Upper lobe of left lung (tissue), 4 donors: ENCODE measurements around the gene MARCO.

Experiments
- EP300 ChIP-seq, 4 donors: sonication (generic); formaldehyde crosslinking; IDR thresholded peaks; one replicate each; pipeline ENCODE4 v1.5.1; 2017; ENCODE audit warnings: antibody characterized with exemption in 4 of 4, control low read depth in 2 of 4
- POLR2A ChIP-seq, 4 donors: fragments of 450-650 bp; IDR thresholded peaks; one replicate each; pipeline ENCODE4 v1.5.1; 2016 to 2017; ENCODE audit warnings: antibody characterized with exemption in 4 of 4, mild to moderate bottlenecking in 2 of 4
- POLR2AphosphoS5 ChIP-seq, 2 donors: sonication (generic); formaldehyde crosslinking; IDR thresholded peaks; one replicate each; pipeline ENCODE4 v1.5.1; 2017; ENCODE audit warnings: antibody characterized with exemption in 2 of 2
- TF ChIP-seq, protein P1 (sequence below), 6 experiments: fragments of 450-650 bp in 4 of 6; fragments of 200-600 bp in 2 of 6; sonication (generic) in 2 of 6; IDR thresholded peaks; one replicate each; pipeline ENCODE4 v1.5.1; 2016 to 2019; ENCODE audit warnings: antibody characterized with exemption in 6 of 6

DNA sequence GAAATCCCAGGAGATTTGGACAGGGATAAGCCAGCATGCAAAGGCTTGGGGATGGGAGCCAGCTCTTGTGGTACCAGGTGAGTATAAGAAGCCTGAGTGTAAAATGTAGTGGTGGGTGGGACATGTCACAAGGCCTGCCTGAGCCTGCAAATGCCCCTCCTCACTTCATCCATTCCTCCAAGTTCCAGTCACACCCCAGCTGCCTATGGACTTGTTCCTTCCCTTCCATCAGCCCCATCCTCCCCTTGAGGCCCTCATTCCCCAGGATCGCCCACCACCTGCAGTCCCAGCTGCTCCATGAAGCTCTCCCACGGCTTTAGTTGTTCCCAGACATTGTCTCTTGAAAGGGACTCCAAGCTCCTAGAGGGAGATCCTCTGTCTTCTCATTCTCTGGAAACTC, 81.5 kb downstream of the MARCO start:
- TF ChIP-seq, protein P1, sequence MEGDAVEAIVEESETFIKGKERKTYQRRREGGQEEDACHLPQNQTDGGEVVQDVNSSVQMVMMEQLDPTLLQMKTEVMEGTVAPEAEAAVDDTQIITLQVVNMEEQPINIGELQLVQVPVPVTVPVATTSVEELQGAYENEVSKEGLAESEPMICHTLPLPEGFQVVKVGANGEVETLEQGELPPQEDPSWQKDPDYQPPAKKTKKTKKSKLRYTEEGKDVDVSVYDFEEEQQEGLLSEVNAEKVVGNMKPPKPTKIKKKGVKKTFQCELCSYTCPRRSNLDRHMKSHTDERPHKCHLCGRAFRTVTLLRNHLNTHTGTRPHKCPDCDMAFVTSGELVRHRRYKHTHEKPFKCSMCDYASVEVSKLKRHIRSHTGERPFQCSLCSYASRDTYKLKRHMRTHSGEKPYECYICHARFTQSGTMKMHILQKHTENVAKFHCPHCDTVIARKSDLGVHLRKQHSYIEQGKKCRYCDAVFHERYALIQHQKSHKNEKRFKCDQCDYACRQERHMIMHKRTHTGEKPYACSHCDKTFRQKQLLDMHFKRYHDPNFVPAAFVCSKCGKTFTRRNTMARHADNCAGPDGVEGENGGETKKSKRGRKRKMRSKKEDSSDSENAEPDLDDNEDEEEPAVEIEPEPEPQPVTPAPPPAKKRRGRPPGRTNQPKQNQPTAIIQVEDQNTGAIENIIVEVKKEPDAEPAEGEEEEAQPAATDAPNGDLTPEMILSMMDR (IDR thresholded peaks at IDR 0.05): no peak
- TF ChIP-seq POLR2AphosphoS5 (IDR thresholded peaks at IDR 0.05) (no peak), POLR2A (IDR thresholded peaks at IDR 0.05) (no peak), EP300 (IDR thresholded peaks at IDR 0.05) (no peak)
